Posterior cingulate gyrus (tissue), 11 donors: Measurements from ENCODE around the gene RREB1.

Experiments used
- DNase-seq, 10 donors: peaks; one replicate each; pipeline versions ENCODE4 v3.0.0 to v3.0.0-alpha.2; 2020 to 2021; ENCODE audit warnings: mixed read lengths in 3 of 10
- intact Hi-C: fragments of 100-400 bp; cut with DNase I; formaldehyde crosslinking; loops from one replicate; pipeline ENCODE4 v1.15.1; 2023

Gene RREB1

GRCh38 chr6:7140631-7141378 lies 33.0 kb downstream of the RREB1 start:
- intact Hi-C loops, result no loop called here
- DNase-seq, result peak; percentile 75 to 97 (median 85)

GRCh38 chr6:7142228-7142801 lies 34.6 kb downstream of the RREB1 start:
- no peak for DNase-seq
- intact Hi-C loops, result no loop called here

GRCh38 chr6:7142918-7143475 lies 35.2 kb downstream of the RREB1 start:
- intact Hi-C loops, result no loop called here

GRCh38 chr6:7143476-7143974 lies 35.8 kb downstream of the RREB1 start:
- intact Hi-C loops, result no loop called here
- DNase-seq, result peak in 5 of 10 donors; percentile 34 to 90 (median 53)

More at GRCh38 chr6:7142918-7143475, 35.2 kb downstream of the RREB1 start:
- DNase-seq, result no peak

- intact Hi-C loops, result no loop called here
- no peak for DNase-seq
These were observed 37.3 kb downstream of the RREB1 start for GRCh38 chr6:7144872-7145584.

GRCh38 chr6:7145585-7145884 lies 37.8 kb downstream of the RREB1 start:
- DNase-seq, result no peak
- intact Hi-C loops, result no loop called here

GRCh38 chr6:7145885-7146828 lies 38.4 kb downstream of the RREB1 start:
- no peak for DNase-seq
- intact Hi-C loops, result no loop called here

GRCh38 chr6:7147051-7147671 lies 39.4 kb downstream of the RREB1 start:
- intact Hi-C loops, result no loop called here

GRCh38 chr6:7148100-7148822 lies 40.5 kb downstream of the RREB1 start:
- intact Hi-C loops, result no loop called here
- DNase-seq, result no peak

More at GRCh38 chr6:7147051-7147671, 39.4 kb downstream of the RREB1 start:
- no peak for DNase-seq

- DNase-seq, result no peak
- intact Hi-C loops, result no loop called here
These were observed 42.8 kb downstream of the RREB1 start for GRCh38 chr6:7150381-7151064.

GRCh38 chr6:7151381-7151780 lies 43.6 kb downstream of the RREB1 start:
- DNase-seq, result no peak

GRCh38 chr6:7152462-7152861 lies 44.7 kb downstream of the RREB1 start:
- DNase-seq, result no peak
- intact Hi-C loops, result no loop called here

More at GRCh38 chr6:7151381-7151780, 43.6 kb downstream of the RREB1 start:
- intact Hi-C loops, result no loop called here

- DNase-seq, result no peak
- intact Hi-C loops, result no loop called here
These were observed 46.0 kb downstream of the RREB1 start for GRCh38 chr6:7153789-7154188.

- DNase-seq, result no peak
- intact Hi-C loops, result no loop called here
These were observed 46.8 kb downstream of the RREB1 start for GRCh38 chr6:7154341-7155139.

GRCh38 chr6:7155871-7156579 lies 48.3 kb downstream of the RREB1 start:
- intact Hi-C loops, result no loop called here
- no peak for DNase-seq

- DNase-seq, result no peak
- intact Hi-C loops, result no loop called here
These were observed 49.0 kb downstream of the RREB1 start for GRCh38 chr6:7156643-7157278.
